Activated naive CD4-positive, alpha-beta T cell treated with anti-CD3 and anti-CD28 coated beads, Interleukin-2, amount 50 U/mL, for 16 hours (primary cell): ENCODE measurements around the gene GTF2H4.

ENCODE experiments used
- DNase-seq: peaks from one replicate; pipeline ENCODE4 v3.0.0-alpha.2; 2020

Gene GTF2H4

DNA sequence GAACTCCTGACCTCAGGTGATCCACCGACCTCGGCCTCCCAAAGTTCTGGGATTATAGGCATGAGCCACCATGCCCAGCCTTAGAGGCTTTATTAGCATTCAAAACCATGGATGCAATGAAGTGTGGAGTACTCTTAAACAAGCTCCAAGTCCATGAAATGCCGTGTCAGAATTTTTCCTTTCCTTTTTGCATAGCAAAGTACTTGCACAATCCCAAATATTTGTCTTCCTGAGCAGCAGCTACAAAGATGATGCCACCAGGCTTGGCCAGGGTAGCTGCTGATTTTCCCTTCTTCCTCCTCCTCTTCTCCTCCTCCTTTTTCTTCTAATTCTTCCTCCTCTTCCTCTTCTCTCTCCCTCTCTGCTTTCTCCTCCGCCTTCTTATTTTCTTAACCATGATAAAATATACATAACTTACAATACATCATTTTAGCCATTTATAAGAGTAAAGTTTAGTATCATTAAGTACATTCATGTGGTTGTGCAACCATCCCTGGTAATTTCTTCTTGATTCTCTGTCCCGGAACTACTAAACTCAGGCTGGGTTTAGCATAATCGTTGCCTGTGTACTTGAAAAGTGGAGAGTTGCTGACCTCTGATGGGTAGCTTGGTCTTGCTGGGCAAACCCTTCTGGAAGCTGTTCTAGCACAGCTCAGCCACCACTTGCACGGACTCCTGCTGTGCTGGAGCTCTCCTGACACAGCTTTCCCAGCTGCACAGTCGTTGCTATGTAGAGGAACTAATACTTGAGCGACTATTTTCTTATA is 53.1 kb downstream of the GTF2H4 start:
- DNase-seq: no peak

GRCh38 chr6:30962716-30963115 is 54.7 kb downstream of the GTF2H4 start:
- no peak for DNase-seq

GRCh38 chr6:30963641-30964040 is 55.6 kb downstream of the GTF2H4 start:
- no peak for DNase-seq
